Breast epithelium (tissue), 4 donors: ENCODE data around the gene CTIF. TPM values are rescaled to one million over a fixed set of nuclear protein-coding genes. Genes with fewer than 3 reads are reported as not detected.

Experiments used
- DNase-seq, 2 donors: peaks; one replicate each; pipeline ENCODE4 v3.0.0-alpha.2; 2019; ENCODE audit warnings: low spot score in 2 of 2
- H3K27ac ChIP-seq, 2 donors: fragments of 200-600 bp; sonication (generic) in 1 of 2; one replicate each; pipeline ENCODE4 v1.5.1; 2016 to 2019; ENCODE audit warnings: mild to moderate bottlenecking in 1 of 2
- H3K27me3 ChIP-seq, 2 donors: fragments of 200-600 bp; sonication (generic) in 1 of 2; one replicate each; pipeline versions ENCODE4 v1.5.1 to v1.6.0; 2017 to 2019; ENCODE audit warnings: control low read depth in 1 of 2, mild to moderate bottlenecking in 1 of 2
- H3K36me3 ChIP-seq: fragments of 200-600 bp; one replicate; pipeline ENCODE4 v1.5.1; 2019
- H3K4me1 ChIP-seq, 2 donors: fragments of 200-600 bp; sonication (generic); one replicate each; pipeline ENCODE4 v1.5.1; 2016 to 2019; ENCODE audit warnings: control low read depth in 1 of 2
- H3K4me3 ChIP-seq, 3 donors: fragments of 200-600 bp; sonication (generic); 1 replicate in 2 of 3; 2 replicates in 1 of 3; pipeline ENCODE4 v1.5.1; 2016 to 2019; ENCODE audit warnings: mild to moderate bottlenecking in 3 of 3, moderate library complexity in 2 of 3
- H3K9me3 ChIP-seq, 2 donors: fragments of 200-600 bp; sonication (generic) in 1 of 2; one replicate each; pipeline ENCODE4 v1.5.1; 2016 to 2019; ENCODE audit warnings: control low read depth in 1 of 2
- CTCF ChIP-seq, 3 donors: fragments of 450-650 bp; IDR thresholded peaks; one replicate each; pipeline ENCODE4 v1.5.1; 2016 to 2017; ENCODE audit warnings: antibody characterized with exemption in 3 of 3, mild to moderate bottlenecking in 3 of 3, moderate library complexity in 3 of 3
- POLR2A ChIP-seq: fragments of 450-650 bp; IDR thresholded peaks from one replicate; pipeline ENCODE4 v1.6.1; 2016; ENCODE audit warnings: antibody characterized with exemption, mild to moderate bottlenecking, moderate library complexity
- POLR2AphosphoS5 ChIP-seq, 3 donors: sonication (generic); formaldehyde crosslinking; IDR thresholded peaks; one replicate each; pipeline ENCODE4 v1.6.1; 2017; ENCODE audit warnings: antibody characterized with exemption in 3 of 3
- intact Hi-C: fragments of 100-400 bp; cut with DNase I; formaldehyde crosslinking; loops from one replicate; pipeline ENCODE4 v1.15.1; 2023; ENCODE audit warnings: low total_unique reads
- total RNA-seq, 3 donors: library from RNA; depleted of rRNA; stranded (reverse); fragments of >200 nt; gene quantifications; one replicate each; pipeline ENCODE4 v1.1.0, GENCODE V29; 2016

CTIF gene
- total RNA-seq, 3 donors from 2014 or later, result 28.8 to 78.9 (median 32.6) TPM

- no peaks in the 10 kb centered on the region for H3K4me1 ChIP-seq
- no peak for DNase-seq
- no peaks in the 10 kb centered on the region for H3K27me3 ChIP-seq
- no peaks in the 10 kb centered on the region for H3K36me3 ChIP-seq
- intact Hi-C loops, result no loop called here
- H3K9me3 ChIP-seq, result peaks cover 0 to 4% of the 10 kb centered on the region in 2 donors
- TF ChIP-seq POLR2AphosphoS5 (IDR thresholded peaks at IDR 0.05), result no peak
- no peak for TF ChIP-seq POLR2A
- H3K4me3 ChIP-seq, result no peak overlapping the region
- no peak overlapping the region for H3K27ac ChIP-seq
Observed at GRCh38 chr18:48862678-48863270, 323.9 kb downstream of the CTIF start.

- Histone ChIP-seq H3K9me3 (peaks cover 0 to 4% of the 10 kb centered on the region in 2 donors), H3K4me3 (no peak overlapping the region), H3K36me3 (no peaks in the 10 kb centered on the region), H3K27me3 (no peaks in the 10 kb centered on the region), H3K4me1 (no peaks in the 10 kb centered on the region), H3K27ac (no peak overlapping the region)
- intact Hi-C loops, result no loop called here
- TF ChIP-seq CTCF (IDR thresholded peaks at IDR 0.05), result no peak
- no peak for TF ChIP-seq POLR2A
- TF ChIP-seq POLR2AphosphoS5 (IDR thresholded peaks at IDR 0.05), result no peak
- DNase-seq, result no peak
Observed at GRCh38 chr18:48863432-48864065, 324.7 kb downstream of the CTIF start.

GRCh38 chr18:48864876-48865275 lies 326.0 kb downstream of the CTIF start:
- intact Hi-C loops, result no loop called here
- H3K27me3 ChIP-seq, result no peaks in the 10 kb centered on the region
- H3K9me3 ChIP-seq, result peaks cover 0 to 4% of the 10 kb centered on the region in 2 donors

GRCh38 chr18:48866028-48866733 lies 327.4 kb downstream of the CTIF start:
- Histone ChIP-seq H3K4me1 (no peaks in the 10 kb centered on the region), H3K27me3 (no peaks in the 10 kb centered on the region), H3K27ac (no peak overlapping the region), H3K36me3 (no peaks in the 10 kb centered on the region), H3K9me3 (peaks cover 0 to 4% of the 10 kb centered on the region in 2 donors), H3K4me3 (no peak overlapping the region)
- no peak for DNase-seq
- TF ChIP-seq POLR2AphosphoS5 (IDR thresholded peaks at IDR 0.05) (no peak), POLR2A (no peak), CTCF (IDR thresholded peaks at IDR 0.05) (no peak)
- intact Hi-C loops, result no loop called here

More at GRCh38 chr18:48864876-48865275, 326.0 kb downstream of the CTIF start:
- DNase-seq, result no peak
- Histone ChIP-seq H3K36me3 (no peaks in the 10 kb centered on the region), H3K27ac (no peak overlapping the region), H3K4me1 (no peaks in the 10 kb centered on the region), H3K4me3 (no peak overlapping the region)
- TF ChIP-seq POLR2AphosphoS5 (IDR thresholded peaks at IDR 0.05), result no peak
- no peak for TF ChIP-seq POLR2A
- no peak for TF ChIP-seq CTCF (IDR thresholded peaks at IDR 0.05)

GRCh38 chr18:48866856-48867255 lies 328.0 kb downstream of the CTIF start:
- TF ChIP-seq CTCF (IDR thresholded peaks at IDR 0.05) (no peak), POLR2A (no peak), POLR2AphosphoS5 (IDR thresholded peaks at IDR 0.05) (no peak)
- Histone ChIP-seq H3K36me3 (no peaks in the 10 kb centered on the region), H3K9me3 (peaks cover 0 to 4% of the 10 kb centered on the region in 2 donors), H3K27me3 (no peaks in the 10 kb centered on the region), H3K27ac (no peak overlapping the region), H3K4me1 (no peaks in the 10 kb centered on the region), H3K4me3 (no peak overlapping the region)
- intact Hi-C loops, result no loop called here
- no peak for DNase-seq
